Activated CD8-positive, alpha-beta memory T cell treated with anti-CD3 and anti-CD28 coated beads for 24 hours (primary cell): Measurements from ENCODE around the gene CACNA1B.
"Not testable (repeated sequence)": the region's sequence is repeated elsewhere in the genome, so short reads cannot be mapped to it uniquely, and the experiment has no call there.

Experiments
- DNase-seq: peaks from one replicate; pipeline ENCODE4 v3.0.0-alpha.2; 2020

CACNA1B gene

DNA sequence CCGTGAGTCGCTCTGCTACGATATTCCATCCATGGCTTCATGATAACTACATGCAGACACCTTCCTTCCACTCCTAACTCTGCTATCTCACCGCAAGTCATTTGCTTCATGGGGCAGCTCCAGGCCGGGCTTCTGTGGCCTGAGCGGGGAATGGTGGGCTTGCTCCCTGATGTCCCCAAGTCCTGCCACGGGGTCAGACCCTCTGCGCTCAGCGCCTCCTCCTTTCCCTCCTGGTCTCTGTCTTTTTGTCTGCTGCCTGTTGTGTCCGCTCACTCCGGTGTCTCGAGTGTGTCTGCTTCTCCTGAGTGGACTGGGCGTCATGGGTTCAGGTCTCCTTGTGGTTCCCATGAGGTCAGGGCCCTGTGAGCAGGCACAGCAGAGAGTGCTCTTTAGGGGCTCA lies 139.6 kb downstream of the CACNA1B start:
- DNase-seq, result no peak

DNA sequence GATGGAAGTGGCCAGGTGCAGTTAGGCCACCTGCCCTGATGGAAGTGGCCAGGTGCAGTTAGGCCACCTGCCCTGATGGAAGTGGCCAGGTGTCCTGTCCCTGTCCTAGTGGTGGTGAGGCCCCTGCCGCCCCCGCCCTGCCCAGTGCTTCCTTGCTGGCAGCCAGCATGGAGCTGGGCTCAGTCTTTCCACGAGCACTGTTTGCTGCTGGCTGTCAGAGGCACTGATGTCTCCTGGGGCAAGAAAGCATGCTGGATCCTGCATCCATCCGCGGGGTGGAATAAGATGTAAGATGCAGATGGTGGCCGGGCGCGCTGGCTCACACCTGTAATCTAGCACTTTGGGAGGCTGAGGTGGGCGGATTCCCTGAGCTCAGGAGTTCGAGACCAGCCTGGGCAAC lies 141.9 kb downstream of the CACNA1B start:
- not testable (repeated sequence) for DNase-seq

DNA sequence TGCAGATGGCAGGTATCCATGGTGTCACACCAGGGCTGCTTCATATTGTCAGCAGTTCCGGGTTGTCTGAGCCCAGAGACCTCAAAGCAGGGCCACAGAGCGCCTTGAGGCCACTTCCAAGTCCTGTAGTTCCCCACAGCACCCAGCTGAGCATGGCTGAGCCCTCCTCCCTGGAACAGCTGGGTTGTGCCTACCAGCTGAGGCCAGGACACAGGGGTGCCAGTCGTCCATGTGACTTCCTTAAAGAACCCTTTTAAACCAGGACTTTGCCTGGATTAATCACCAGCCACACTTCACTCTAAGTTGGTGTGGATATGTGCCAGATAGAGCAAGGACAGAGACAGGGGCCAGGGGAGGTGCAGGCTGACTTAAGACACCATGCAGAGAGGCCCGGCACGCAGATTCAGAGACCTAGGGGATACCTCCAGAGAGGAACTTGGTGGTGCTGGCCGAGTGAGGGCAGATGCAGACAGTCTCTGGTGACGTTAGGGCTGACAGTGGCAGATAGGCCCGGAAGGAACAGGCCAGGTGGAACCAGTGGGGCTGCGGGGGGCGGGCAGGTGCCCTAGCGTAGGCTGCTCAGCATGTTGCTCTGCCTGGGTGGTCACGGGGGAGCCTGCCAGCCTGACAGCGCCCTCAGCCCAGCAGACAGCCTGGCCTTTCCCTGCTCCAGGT lies 142.7 kb downstream of the CACNA1B start:
- no peak for DNase-seq

DNA sequence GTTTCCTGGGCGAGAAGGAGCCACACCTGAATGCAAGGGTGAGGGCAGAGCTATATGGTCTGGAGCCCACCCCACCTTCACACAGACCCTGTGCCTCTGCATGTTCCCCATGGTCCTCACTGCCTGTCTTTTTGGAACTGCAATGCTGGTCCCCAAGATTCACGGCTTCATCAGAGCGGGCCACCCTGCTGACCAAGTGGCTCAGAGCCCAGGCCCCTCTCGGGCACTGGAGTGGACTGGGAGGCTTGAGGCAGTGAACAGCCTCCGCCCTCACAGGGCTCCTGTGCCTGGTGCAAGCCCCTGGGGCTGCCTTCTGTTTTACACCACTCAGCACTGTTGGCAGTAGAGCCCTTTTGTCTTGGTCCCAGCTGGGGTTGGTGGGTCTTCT lies 143.2 kb downstream of the CACNA1B start:
- DNase-seq, result no peak

DNA sequence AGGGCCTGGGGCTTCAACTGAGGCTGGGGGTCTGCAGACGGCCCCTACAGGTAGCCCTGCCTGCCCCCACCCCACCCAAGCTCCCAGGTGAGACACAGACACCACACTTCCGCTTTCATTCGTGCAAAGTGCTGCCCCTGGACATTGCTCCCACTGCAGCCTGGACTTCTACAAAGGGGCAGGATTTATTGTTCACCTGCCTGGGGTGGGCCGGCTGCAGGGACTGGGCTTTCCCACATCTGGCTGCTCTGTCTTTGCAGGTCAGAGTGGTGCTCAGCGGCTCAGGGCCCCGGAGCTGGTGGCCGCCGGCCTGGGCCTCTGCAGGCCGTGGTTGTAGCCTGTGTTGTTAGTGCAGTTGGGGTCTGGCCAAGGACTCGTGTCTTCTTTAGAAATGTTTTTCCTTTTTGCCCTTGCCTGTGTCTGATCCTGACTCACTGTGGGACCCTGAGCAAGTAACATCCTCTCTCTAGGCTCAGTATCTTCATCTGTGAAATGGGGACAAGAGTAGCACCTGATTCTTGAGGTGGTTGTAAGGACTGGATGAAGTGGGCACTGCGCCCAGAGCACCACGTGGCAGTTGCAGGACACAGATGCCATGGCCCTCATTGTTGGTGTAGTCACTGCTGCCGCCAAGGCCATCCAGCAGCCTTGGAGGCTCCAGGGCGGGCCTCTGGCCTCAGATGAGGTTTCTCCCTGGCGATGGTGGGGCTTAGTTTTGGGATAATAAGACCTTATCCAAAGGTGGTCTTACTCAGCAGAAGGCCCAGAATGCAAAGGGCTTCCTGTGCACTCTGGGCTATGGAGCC lies 143.9 kb downstream of the CACNA1B start:
- DNase-seq, result no peak

DNA sequence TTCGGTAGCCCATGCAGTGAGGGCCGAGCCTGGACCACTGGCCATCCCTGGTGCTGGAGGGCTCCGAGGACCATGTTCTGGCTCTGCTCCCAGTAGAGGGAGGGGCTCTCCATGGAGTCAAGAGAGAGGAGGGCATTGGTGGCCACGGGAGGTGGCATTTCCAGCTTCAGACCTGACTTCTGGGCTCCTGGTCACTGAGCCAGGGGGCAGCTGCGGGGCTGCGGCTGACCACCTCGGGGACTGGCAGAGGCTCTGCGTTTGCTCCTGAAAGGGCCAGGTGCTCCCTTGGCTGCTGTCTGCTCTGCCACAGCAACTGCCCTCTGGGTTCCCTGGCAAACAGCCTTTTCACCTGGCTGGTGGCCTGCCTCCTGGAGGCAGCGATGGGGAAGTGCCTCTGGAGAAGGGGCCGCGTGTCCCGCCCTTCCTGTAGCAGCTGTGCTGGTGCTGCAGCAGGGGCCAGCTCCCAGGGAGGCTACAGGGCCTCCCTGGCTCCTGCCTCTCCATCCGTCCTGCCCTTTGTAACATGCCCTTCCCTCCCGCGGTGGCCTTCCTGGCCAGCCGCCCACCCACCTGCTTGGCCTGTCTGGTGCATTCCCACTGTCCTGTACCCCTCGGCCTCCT lies 144.6 kb downstream of the CACNA1B start:
- peak; percentile 59 for DNase-seq

DNA sequence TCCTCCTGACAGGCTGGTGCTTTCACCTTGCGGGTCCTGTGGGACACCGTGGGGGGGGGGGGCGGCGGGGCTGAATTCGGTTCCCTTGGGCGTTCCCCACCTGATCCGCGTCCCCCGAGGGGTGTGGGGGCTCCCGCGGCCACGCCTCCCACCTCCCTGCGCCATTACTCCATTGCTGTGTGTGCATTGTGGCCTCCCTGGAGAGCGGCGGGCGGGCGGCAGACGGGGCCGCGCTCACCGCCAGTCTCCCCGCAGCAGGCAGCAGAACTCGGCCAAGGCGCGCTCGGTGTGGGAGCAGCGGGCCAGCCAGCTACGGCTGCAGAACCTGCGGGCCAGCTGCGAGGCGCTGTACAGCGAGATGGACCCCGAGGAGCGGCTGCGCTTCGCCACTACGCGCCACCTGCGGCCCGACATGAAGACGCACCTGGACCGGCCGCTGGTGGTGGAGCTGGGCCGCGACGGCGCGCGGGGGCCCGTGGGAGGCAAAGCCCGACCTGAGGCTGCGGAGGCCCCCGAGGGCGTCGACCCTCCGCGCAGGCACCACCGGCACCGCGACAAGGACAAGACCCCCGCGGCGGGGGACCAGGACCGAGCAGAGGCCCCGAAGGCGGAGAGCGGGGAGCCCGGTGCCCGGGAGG lies 145.3 kb downstream of the CACNA1B start:
- DNase-seq, result no peak

DNA sequence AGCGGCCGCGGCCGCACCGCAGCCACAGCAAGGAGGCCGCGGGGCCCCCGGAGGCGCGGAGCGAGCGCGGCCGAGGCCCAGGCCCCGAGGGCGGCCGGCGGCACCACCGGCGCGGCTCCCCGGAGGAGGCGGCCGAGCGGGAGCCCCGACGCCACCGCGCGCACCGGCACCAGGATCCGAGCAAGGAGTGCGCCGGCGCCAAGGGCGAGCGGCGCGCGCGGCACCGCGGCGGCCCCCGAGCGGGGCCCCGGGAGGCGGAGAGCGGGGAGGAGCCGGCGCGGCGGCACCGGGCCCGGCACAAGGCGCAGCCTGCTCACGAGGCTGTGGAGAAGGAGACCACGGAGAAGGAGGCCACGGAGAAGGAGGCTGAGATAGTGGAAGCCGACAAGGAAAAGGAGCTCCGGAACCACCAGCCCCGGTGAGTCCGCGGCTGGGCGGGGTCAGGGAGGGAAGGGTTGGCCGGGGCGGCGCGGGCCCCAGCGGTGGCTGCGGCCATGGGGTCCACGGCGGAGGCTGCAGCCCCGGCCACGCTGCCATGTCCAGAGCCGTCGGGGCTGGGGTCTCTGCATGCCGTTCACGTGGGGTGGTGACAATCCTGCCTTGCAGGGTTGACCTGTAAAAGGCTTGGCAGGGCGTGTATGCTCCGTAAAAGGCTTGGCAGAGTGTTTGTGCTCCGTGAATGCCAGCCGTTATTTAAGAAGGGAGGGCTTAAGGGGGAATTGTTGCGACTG lies 146.0 kb downstream of the CACNA1B start:
- peak; percentile 53 for DNase-seq

DNA sequence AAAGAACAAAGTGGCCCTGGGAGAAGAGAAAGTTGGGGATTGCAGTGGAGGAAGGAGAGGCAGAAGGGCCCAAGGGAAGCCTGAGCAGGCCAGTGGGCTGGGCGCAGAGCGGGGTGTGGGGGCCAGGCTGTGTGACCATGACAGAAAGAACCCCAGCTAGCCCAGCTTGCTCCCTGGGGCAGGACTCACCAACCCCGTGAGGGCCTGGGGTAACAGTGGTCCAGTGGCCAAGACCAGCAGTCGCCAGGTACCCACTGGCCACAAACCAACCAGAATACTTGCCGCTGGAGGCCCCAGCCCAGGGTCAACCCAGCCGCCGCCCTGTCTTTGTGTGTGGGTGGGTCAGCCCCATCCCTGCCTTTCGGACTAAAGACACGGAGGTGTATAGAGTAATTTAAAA lies 146.5 kb downstream of the CACNA1B start:
- DNase-seq, result peak; percentile 33

DNA sequence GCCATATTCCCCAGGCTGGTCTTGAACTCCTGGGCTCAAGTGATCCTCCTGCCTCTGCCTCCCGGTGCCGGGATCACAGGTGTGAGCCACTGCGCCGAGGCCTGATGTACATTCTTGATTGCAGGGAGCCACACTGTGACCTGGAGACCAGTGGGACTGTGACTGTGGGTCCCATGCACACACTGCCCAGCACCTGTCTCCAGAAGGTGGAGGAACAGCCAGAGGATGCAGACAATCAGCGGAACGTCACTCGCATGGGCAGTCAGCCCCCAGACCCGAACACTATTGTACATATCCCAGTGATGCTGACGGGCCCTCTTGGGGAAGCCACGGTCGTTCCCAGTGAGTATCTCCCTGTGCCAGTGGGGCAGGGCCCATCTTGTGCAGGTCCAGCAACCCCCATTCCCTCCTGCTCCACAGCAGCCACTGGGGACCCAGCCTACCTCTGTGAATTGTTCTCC lies 147.3 kb downstream of the CACNA1B start:
- DNase-seq, result no peak

DNA sequence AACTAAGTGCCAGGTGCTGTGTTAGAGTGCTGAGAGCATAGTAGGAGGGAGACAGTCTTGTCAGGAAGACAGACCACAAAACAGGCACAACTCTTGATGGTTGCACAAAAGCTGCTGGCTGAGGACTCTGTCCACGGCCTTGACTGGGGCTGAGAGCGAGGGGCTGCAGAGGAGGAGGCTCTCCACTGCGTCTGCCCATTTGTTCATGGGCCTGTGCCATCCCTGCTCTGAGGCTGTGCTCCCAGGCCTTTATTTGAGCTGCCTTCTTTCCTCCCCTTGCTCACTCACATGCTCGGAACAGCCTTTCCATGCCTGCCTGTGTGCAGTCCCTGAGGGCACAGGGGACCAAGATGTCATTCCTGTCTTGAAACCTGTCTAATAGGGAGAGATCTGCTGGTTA lies 147.8 kb downstream of the CACNA1B start:
- peak; percentile 41 for DNase-seq

DNA sequence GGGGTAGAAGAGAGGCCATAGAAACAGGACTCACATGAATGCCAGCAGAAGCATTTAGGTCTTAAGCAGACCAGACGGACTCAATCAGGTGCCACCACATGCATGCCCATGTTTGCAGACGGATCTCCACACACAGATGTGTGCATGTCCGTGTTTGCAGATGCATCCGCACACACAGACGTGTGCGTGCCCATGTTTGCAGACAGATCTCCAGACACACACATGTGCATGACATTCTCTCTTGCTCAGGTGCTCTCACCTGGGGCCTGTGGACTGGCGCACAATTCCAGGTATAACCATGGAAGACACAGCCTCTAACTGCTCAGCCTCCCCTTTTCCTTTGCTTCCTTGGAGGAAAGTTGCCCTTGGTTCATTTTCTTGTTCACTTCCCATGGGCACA lies 148.3 kb downstream of the CACNA1B start:
- peak; percentile 17 for DNase-seq

DNA sequence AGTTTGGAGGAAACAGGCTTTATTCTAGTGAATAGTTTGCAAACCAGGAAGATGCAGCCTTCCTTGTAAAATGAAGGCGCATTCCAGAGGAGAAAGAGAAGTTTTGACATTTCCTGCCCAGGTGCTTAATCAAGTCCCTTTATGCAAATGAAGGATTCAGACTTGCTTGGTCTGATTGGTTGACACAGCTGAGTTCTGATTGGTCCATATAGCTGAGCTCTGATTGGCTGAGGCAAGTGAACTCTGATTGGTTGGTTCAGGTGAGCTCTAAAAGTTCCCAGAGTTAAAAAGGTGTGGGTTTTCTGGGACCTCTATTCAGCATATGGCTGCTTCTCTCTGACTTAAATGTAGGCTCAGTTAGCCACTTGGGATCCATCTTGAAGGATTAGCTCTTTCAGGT lies 151.0 kb downstream of the CACNA1B start:
- no peak for DNase-seq

DNA sequence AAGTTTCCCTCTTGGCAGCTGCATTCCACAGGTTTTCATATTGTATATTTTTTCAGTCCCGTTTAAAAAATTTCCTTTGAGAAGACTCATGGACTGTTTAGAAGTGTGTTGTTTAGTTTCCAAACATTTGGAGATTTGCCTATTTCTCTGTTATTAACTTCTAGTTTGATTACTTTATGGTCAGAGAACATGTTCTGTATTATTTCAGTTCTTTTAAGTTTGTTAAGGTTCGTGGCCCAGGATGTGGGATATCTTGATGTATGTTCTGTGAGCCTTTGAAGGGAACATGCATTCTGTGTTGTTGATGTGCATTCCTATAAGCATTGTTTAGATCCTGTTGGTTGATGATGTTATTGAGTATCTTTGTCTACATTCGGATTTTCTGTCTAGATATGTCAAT lies 153.6 kb downstream of the CACNA1B start:
- no peak for DNase-seq

DNA sequence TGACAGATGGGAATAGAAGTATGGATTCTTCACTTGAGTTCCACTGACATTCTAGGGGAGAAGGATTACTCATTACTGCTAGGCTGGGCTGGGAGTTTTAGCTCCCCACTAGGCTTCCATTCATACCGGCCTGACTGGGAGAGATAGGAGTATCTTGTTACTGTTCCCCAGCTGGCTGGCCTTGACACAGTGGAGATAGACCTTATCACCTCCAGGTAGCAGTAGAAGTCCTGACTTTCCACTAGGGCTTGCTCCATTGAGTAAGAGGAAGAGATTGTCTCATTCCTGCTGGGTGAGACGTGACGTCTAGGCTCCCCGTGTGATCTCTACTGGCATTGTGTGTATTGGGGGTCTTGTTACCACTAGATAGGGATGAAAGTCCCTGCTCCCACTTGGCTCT lies 156.4 kb downstream of the CACNA1B start:
- DNase-seq, result no peak

DNA sequence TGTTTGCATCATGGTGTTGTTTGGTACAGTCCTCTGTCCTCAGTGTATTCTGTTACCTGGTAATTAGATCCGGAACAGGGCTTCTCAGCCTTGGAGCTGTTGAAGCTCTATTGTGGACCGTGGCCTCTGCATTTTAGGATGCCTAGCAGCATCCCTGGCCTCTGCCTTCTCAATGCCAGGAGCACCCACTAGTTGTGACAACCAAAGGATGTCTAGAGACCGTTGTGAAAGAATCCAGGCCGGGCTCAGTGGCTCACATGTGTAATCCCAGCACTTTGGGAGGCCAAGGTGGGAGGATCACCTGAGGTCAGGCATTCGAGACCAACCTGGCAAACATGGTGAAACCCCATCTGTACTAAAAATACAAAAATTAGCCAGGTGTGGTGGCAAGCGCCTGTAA lies 159.6 kb downstream of the CACNA1B start:
- DNase-seq, result peak; percentile 7

DNA sequence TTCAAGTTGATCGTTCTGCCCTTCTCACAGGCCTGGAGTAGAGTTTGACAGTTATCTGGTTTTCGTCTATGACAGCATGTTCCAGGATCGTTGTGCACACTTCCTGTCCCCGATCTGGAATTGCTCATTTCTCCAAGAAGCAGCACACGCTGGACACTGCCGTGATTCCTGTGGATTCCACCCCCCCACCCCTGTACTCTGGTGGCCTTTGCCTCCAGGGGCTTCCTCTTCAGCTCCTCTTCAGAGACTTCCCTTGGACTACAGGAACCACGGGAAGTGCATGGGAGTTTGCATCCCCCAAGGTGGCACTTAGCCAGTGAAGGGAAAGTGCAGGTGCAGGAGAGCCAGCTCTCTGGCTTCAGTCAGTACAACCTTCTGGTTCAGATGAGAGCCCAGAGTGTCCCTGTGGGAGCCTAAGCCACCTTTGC lies 160.7 kb downstream of the CACNA1B start:
- DNase-seq, result peak; percentile 45

DNA sequence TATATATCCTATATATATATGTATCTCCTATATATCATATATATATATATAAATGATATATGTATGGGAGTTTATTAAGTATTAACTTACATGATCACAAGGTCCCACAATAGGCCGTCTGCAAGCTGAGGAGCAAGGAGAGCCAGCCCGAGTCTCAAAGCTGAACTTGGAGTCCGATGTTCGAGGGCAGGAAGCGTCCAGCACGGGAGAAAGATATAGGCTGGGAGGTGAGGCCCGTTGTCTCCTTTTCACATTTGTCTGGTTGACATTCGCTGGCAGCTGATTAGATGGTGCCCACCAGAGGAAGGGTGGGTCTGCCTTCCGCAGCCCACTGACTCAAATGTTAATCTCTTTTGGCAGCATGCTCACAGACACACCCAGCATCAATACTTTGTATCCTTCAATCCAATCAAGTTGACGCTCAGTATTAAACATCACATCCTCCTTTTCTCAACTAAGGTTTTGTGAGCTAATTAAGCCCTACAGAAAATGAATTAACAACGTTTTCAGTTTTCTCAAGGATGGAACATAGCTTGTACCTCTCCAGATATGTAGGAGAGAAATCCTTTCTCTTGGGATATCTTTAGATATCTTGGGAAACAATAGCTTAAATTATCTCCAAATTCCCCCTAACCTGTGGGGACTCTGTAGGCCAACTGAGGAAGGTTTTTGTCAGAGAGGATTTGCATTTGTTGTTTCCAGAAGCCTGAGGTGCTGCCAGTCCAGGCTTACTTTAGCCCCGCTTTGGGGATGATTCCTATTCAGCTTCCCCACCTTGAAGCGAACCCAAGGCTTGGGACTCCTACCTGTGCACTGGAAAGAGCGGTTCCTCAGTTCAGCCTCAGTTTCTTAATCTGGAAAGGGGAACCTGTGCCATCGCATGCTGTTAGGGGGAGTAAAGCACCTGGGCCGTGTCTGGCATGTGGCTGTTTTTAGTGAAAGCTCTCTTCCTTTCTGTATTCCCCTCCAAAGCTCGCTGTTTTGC lies 163.2 kb downstream of the CACNA1B start:
- DNase-seq, result peak; percentile 30

DNA sequence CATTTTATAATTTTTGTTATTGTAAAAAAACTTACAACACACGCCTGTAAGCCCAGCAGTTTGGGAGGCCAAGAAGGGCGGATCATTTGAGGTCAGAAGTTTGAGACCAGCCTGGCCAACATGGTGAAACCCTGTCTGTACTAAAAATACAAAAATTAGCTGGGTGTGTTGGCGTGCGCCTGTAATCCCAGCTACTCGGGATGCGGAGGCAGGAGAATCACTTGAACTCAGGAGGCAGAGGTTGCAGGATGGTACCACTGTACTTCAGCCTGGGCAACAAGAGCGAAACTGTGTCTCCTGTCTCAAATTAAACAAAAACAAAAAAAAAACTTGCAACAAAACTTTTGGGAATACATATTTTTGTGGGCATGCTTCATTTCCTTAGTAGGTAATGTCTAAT lies 164.6 kb downstream of the CACNA1B start:
- DNase-seq, result no peak

DNA sequence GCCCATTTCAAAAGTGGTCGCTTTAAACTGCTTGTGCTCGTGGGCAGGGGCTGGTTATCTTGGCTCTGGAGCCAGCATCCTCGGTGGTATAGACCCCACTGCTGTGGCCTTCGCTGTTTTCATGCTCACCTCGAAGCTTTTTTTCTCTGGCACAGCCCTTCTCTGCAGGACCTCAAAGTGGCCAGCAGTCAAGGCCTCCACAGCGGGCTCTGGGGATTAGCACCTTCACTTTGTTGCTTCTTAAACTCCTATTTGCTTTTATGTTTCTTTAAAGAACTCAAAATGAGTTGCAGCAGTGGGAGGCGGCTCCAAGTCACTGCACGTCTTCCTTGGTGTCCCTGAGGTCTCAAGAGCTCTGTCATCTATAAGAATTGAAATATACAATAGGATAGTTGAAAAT lies 165.1 kb downstream of the CACNA1B start:
- DNase-seq, result no peak

DNA sequence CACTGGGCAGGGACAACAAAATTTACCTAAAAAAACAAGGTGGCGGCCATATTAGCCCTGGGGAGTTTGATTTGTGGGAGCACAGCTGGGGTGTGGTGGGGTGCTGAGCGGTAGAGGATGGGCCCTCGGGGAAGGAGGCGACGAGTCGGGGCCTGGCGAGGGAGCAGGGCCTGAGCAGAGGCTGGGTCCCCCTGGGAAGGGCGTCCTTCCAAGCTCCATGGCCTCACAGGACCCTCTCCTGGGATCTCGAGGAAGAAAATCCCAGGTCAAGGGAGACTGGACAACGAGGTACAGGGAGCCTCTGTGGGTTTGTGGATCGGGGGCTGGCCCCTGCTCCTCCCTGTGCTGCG lies 165.5 kb downstream of the CACNA1B start:
- DNase-seq, result peak; percentile 21
